ENCODE data around the gene DRD2. TPM values are rescaled to one million over a fixed set of nuclear protein-coding genes. Genes with fewer than 3 reads are reported as not detected.

Gene DRD2
- total RNA-seq, 2 donors from 2014 or later: 0.26 TPM; not detected in 1

- Histone ChIP-seq H3K9me3 (no peaks in the 10 kb centered on the region), H3K27ac (no peak overlapping the region), H3K36me3 (replicated peaks in 1 of 2; ENCODE audit: insufficient read depth in 1 of 2, low read depth in 2 of 2) (no peaks in the 10 kb centered on the region), H3K4me3 (no peak overlapping the region), H3K4me1 (no peaks in the 10 kb centered on the region), H3K27me3 (no peaks in the 10 kb centered on the region)
- no peak for ATAC-seq
- intact Hi-C loops (cut with DNase I): no loop called here
- TF ChIP-seq POLR2A (IDR thresholded peaks at IDR 0.05) (no peak), CTCF (IDR thresholded peaks at IDR 0.05) (no peak)
- 83 to 93% methylated on average over 4 of the region's 4 CpGs for WGBS, 2 donors
- DNase-seq: no peak
Measured at GRCh38 chr11:113372309-113372708, 102.9 kb downstream of the DRD2 start.

DNA sequence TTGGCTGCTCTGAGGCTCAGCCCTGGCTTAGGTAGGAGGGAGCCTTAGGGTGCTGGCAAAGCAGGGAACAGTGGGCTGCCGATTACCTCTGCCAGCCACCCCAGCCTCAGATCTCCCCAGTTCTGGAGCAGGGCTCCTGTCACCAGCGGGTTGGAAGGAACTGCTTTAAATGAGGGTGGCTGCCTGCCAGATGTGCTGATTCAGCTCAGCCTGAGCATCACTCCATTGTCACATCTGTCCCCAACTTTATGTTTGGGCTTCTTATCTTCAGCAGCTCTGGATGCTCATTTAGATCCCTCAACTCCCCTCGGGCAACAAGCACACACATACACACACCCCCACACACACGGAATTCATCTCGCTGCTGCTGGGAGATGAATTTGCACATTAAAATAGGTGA lies 104.6 kb downstream of the DRD2 start:
- 85 to 87% methylated on average over 5 of the region's 5 CpGs for WGBS, 2 donors
- no peak for ATAC-seq
- TF ChIP-seq POLR2A (IDR thresholded peaks at IDR 0.05) (no peak), CTCF (IDR thresholded peaks at IDR 0.05) (no peak)
- no peaks in the 10 kb centered on the region for H3K36me3 ChIP-seq (replicated peaks in 1 of 2; ENCODE audit: insufficient read depth in 1 of 2, low read depth in 2 of 2)
- no peak overlapping the region for H3K4me3 ChIP-seq
- no peaks in the 10 kb centered on the region for H3K27me3 ChIP-seq
- intact Hi-C loops (cut with DNase I): no loop called here
- no peak overlapping the region for H3K27ac ChIP-seq
- H3K4me1 ChIP-seq: no peaks in the 10 kb centered on the region
- no peak for DNase-seq
- no peaks in the 10 kb centered on the region for H3K9me3 ChIP-seq

DNA sequence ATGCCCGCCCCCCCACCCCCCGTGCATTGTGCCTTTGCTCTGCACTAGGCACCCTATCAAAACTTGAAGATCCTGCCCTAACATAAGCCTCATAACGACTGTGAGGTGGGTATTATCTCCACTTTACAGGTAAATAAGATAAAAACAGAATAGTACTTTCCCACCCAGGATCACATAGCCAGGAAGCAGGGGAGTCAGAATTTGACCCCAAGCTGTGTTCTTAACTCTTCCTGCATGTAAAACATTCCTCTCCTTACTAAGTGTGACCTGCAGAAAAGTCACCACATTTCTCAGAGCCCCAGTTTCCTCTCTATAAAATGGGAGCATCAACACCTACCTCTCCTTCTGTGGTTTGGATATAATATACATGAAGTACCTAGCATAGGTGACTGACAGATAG lies 105.8 kb downstream of the DRD2 start:
- intact Hi-C loops (cut with DNase I): no loop called here
- Histone ChIP-seq H3K27ac (no peak overlapping the region), H3K36me3 (replicated peaks in 1 of 2; ENCODE audit: insufficient read depth in 1 of 2, low read depth in 2 of 2) (peaks cover 0 to 6% of the 10 kb centered on the region in 2 donors), H3K27me3 (no peaks in the 10 kb centered on the region), H3K9me3 (no peaks in the 10 kb centered on the region), H3K4me3 (no peak overlapping the region), H3K4me1 (no peaks in the 10 kb centered on the region)
- no peak for TF ChIP-seq POLR2A (IDR thresholded peaks at IDR 0.05)
- no peak for TF ChIP-seq CTCF (IDR thresholded peaks at IDR 0.05)
- 66 to 70% methylated on average over 3 of the region's 3 CpGs for WGBS, 2 donors
- DNase-seq: no peak
- no peak for ATAC-seq

- TF ChIP-seq CTCF (IDR thresholded peaks at IDR 0.05): no peak
- TF ChIP-seq POLR2A (IDR thresholded peaks at IDR 0.05): no peak
- no peak for DNase-seq
- intact Hi-C loops (cut with DNase I): no loop called here
- ATAC-seq: no peak
- Histone ChIP-seq H3K4me3 (no peak overlapping the region), H3K27me3 (no peaks in the 10 kb centered on the region), H3K36me3 (replicated peaks in 1 of 2; ENCODE audit: insufficient read depth in 1 of 2, low read depth in 2 of 2) (peaks cover 0 to 19% of the 10 kb centered on the region in 2 donors), H3K27ac (no peak overlapping the region), H3K4me1 (no peaks in the 10 kb centered on the region), H3K9me3 (no peaks in the 10 kb centered on the region)
- 72 to 75% methylated on average over 5 of the region's 5 CpGs for WGBS, 2 donors
Measured at GRCh38 chr11:113365895-113366294, 109.3 kb downstream of the DRD2 start.

DNA sequence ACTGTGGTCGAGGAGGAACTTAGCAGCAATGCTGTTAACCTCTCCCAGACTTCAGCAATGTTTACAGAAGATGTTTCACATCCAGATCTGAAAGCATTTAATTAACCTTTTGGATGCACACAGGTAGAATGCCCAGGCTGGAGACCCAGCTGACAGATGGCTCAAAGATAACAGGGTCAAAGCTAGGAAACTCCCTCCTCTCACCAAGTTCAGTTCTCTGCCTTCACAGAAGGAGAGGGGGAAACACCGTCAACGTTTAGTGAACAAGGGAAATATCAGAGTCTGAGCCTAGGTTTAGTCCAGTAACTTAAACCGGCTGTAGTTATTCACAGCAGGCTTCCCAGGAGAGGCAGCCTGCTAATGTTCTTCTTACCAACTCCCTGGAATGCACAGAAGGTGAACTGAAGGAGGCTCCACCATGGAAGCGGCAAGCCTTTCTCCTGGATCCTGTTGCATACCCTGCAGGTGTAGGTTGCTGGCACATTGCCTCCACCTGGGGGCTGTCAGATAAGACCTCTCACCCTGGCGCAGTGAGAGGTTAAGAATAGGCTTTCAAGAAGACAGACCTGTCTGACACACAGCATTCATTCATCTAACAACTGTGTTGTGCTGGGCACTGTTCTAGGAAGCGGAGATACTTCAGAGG lies 111.1 kb downstream of the DRD2 start:
- no peak for ATAC-seq
- intact Hi-C loops (cut with DNase I): no loop called here
- Histone ChIP-seq H3K36me3 (replicated peaks in 1 of 2; ENCODE audit: insufficient read depth in 1 of 2, low read depth in 2 of 2) (peaks cover 0 to 24% of the 10 kb centered on the region in 2 donors), H3K27ac (no peak overlapping the region), H3K4me1 (no peaks in the 10 kb centered on the region), H3K4me3 (no peak overlapping the region), H3K27me3 (no peaks in the 10 kb centered on the region), H3K9me3 (no peaks in the 10 kb centered on the region)
- TF ChIP-seq POLR2A (IDR thresholded peaks at IDR 0.05) (no peak), CTCF (IDR thresholded peaks at IDR 0.05) (no peak)
- no peak for DNase-seq
- WGBS, 2 donors: 85 to 86% methylated on average over 7 of the region's 7 CpGs

Measured in body of pancreas (tissue), 4 donors.